ENCODE measurements around the gene GPD2.

- TF ChIP-seq CTCF (tag by site-specific recombination; IDR thresholded peaks at IDR 0.05), result no peak
- TF ChIP-seq ZNF214 (tag by site-specific recombination; IDR thresholded peaks at IDR 0.05; ENCODE audit: borderline replicate concordance), result no peak
Measured at GRCh38 chr2:156576005-156576404, 139.8 kb downstream of the GPD2 start.
